Lower leg skin (tissue), 3 donors: ENCODE data around the gene GPR157.

Experiments
- POLR2A ChIP-seq, 2 donors: fragments of 450-650 bp; IDR thresholded peaks; one replicate each; pipeline ENCODE4 v1.6.1; 2016 to 2017; ENCODE audit warnings: antibody characterized with exemption in 2 of 2, mild to moderate bottlenecking in 1 of 2, moderate library complexity in 1 of 2
- TF ChIP-seq, protein P1 (sequence below), 3 donors: fragments of 450-650 bp; IDR thresholded peaks; one replicate each; pipeline ENCODE4 v1.5.1; 2016; ENCODE audit warnings: antibody characterized with exemption in 3 of 3, mild to moderate bottlenecking in 3 of 3, moderate library complexity in 2 of 3

DNA sequence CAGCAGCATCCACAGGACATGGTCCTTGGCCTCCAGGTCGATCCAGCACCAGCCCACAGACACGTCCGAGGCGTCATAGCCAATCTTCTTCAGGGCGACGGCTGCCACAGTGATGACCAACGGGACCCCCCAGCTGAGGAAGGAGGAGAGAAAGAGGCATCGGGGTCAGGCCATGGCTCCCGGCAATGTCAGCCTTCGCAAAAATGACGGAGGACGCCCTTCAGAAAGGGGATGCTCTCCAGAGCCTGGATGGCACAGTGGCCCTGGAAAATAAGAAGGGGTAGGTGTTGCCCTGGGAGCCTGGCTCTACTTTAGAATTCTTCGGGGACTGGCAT is 17.6 kb downstream of the GPR157 start:
- TF ChIP-seq, protein P1, sequence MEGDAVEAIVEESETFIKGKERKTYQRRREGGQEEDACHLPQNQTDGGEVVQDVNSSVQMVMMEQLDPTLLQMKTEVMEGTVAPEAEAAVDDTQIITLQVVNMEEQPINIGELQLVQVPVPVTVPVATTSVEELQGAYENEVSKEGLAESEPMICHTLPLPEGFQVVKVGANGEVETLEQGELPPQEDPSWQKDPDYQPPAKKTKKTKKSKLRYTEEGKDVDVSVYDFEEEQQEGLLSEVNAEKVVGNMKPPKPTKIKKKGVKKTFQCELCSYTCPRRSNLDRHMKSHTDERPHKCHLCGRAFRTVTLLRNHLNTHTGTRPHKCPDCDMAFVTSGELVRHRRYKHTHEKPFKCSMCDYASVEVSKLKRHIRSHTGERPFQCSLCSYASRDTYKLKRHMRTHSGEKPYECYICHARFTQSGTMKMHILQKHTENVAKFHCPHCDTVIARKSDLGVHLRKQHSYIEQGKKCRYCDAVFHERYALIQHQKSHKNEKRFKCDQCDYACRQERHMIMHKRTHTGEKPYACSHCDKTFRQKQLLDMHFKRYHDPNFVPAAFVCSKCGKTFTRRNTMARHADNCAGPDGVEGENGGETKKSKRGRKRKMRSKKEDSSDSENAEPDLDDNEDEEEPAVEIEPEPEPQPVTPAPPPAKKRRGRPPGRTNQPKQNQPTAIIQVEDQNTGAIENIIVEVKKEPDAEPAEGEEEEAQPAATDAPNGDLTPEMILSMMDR (IDR thresholded peaks at IDR 0.05) = no peak
- no peak for TF ChIP-seq POLR2A (IDR thresholded peaks at IDR 0.05)
